ENCODE results near the gene FCHSD2. TPM values are rescaled to one million over a fixed set of nuclear protein-coding genes. Genes with fewer than 3 reads are reported as not detected.
A peak's percentile ranks its signal among the peaks of the same experiment; 100 is the strongest.

FCHSD2 gene
- total and polyA plus RNA-seq, 2 of the 13 experiments (the other 11 are each of a cell fraction or from before 2014, with no cell fraction given), result 20.5 to 24.8 TPM

DNA sequence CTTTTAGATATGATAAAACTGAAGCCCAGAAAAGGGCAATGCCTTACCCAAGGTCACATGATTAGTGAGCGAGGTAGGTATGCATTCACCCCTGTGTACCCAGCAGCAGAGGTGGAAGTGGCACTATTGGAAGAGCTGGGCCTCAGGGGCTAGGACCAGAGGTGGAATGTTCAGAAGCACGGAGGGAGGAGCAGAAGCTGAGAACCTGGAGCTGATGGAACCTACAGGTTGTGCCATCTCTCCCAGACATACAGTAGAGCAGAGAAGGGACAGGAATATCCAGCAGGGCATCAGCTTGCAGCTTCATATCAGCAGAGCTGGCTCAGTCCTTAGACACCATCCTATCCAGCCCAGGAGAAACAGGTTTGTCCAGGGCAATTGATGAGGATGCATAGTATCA, 14.6 kb upstream of the FCHSD2 start:
- H3K4me2 ChIP-seq (ENCODE audit: low read depth, low read length), result peak overlapping the region; percentile 78
- intact Hi-C loops (cut with micrococcal nuclease; ENCODE audit: unreplicated experiment), result loop anchor here (1.0 kb wide), 1 partner anchor 13 kb away; no protein-coding TSS in a partner anchor
- 19% methylated on average over 2 of the region's 2 CpGs for WGBS (ENCODE audit: low lambda C conversion rate)

DNA sequence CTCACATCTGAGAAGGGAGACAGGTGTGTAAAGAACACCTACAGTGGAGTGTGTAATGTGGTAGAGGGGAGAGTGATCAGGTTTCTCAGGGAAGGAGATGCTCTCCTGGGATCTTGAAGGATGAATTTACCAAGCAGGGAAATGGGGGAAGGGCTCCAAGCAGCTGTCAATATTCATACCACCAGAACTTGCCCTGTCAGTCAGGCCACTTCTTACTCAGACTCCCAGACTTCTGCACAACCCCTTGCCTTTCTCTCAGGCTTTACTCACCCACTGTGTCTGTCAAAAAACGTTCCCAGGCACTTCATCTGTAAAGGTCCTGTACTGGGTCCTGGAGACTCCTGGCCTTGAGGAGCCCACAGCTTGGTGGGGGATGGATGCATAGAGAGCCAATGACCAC, 14.0 kb upstream of the FCHSD2 start:
- no TSS peak for BruUV-seq (replicated peaks)
- Histone ChIP-seq H3K9ac (ENCODE audit: insufficient read depth, low read depth, low read length) (no peak overlapping the region), H3K27ac (ENCODE audit: extremely low read length, insufficient read depth, low read length) (no peak overlapping the region), H3K4me3 (replicated peaks in 1 of 3; ENCODE audit: insufficient read depth in 1 of 3, low read depth in 2 of 3, low read length in 3 of 3) (no peak overlapping the region), H3K9me3 (ENCODE audit: low read length) (no peaks in the 10 kb centered on the region), H3K27me3 (ENCODE audit: control insufficient read depth in 1 of 2, insufficient read depth in 2 of 2, low read length in 2 of 2) (no peaks in the 10 kb centered on the region), H3K4me2 (ENCODE audit: low read depth, low read length) (no peak overlapping the region), H3K4me1 (ENCODE audit: insufficient read depth, low read length) (peaks cover 99% of the 10 kb centered on the region), H3K36me3 (replicated peaks in 1 of 2; ENCODE audit: control insufficient read depth in 1 of 2, insufficient read depth in 2 of 2, low read length in 2 of 2) (no peaks in the 10 kb centered on the region), H4K20me1 (ENCODE audit: insufficient read depth, low read length) (no peaks in the 10 kb centered on the region), H3K79me2 (ENCODE audit: insufficient read depth, low read length) (no peaks in the 10 kb centered on the region), H2AFZ (ENCODE audit: low read length) (no peak overlapping the region)
- ATAC-seq (no peak), DNase-seq (ENCODE audit: low spot score) (no peak), FAIRE-seq (no peak)
- POLR2A ChIA-PET, result interaction anchor here (4.6 to 5.0 kb wide), 2 partner anchors 8 to 14 kb away, joined by 45 to 152 read pairs; partner anchors contain the start of gene FCHSD2
- CTCF ChIA-PET (ENCODE audit: low intra/inter-chr PET ratio, low total read pairs), result no interaction called here
- 50% methylated on average over 1 of the region's 1 CpG for WGBS (ENCODE audit: low lambda C conversion rate)
- intact Hi-C loops (cut with micrococcal nuclease; ENCODE audit: unreplicated experiment) (no loop called here), in situ Hi-C loops (cut with HindIII; ENCODE audit: extremely low pct_ligation_motif_present, low pct_unique_long_range_greater_than_20kb) (no loop called here)
- TF ChIP-seq HIVEP1 (CRISPR knock-in tag; IDR thresholded peaks at IDR 0.05) (no peak), FOXA1 (IDR thresholded peaks at IDR 0.05) (no peak), FOXA1 (CRISPR knock-in tag; IDR thresholded peaks at IDR 0.05) (no peak), KDM2A (CRISPR knock-in tag; IDR thresholded peaks at IDR 0.05; ENCODE audit: borderline replicate concordance, low read depth) (no peak), ZFP36L2 (CRISPR knock-in tag; IDR thresholded peaks at IDR 0.05) (no peak), ZFX (CRISPR knock-in tag; IDR thresholded peaks at IDR 0.05; ENCODE audit: low read depth) (no peak)
- TF ChIP-seq, protein P1, sequence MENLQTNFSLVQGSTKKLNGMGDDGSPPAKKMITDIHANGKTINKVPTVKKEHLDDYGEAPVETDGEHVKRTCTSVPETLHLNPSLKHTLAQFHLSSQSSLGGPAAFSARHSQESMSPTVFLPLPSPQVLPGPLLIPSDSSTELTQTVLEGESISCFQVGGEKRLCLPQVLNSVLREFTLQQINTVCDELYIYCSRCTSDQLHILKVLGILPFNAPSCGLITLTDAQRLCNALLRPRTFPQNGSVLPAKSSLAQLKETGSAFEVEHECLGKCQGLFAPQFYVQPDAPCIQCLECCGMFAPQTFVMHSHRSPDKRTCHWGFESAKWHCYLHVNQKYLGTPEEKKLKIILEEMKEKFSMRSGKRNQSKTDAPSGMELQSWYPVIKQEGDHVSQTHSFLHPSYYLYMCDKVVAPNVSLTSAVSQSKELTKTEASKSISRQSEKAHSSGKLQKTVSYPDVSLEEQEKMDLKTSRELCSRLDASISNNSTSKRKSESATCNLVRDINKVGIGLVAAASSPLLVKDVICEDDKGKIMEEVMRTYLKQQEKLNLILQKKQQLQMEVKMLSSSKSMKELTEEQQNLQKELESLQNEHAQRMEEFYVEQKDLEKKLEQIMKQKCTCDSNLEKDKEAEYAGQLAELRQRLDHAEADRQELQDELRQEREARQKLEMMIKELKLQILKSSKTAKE (CRISPR knock-in tag; IDR thresholded peaks at IDR 0.05; ENCODE audit: borderline replicate concordance), result no peak
- TF ChIP-seq, protein P2, sequence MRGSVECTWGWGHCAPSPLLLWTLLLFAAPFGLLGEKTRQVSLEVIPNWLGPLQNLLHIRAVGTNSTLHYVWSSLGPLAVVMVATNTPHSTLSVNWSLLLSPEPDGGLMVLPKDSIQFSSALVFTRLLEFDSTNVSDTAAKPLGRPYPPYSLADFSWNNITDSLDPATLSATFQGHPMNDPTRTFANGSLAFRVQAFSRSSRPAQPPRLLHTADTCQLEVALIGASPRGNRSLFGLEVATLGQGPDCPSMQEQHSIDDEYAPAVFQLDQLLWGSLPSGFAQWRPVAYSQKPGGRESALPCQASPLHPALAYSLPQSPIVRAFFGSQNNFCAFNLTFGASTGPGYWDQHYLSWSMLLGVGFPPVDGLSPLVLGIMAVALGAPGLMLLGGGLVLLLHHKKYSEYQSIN (CRISPR knock-in tag; IDR thresholded peaks at IDR 0.05; ENCODE audit: borderline replicate concordance), result no peak

More for the DNA sequence above, 14.6 kb upstream of the FCHSD2 start:
- ATAC-seq (no peak), DNase-seq (ENCODE audit: low spot score) (no peak), FAIRE-seq (no peak)
- Histone ChIP-seq H3K4me3 (replicated peaks in 1 of 3; ENCODE audit: insufficient read depth in 1 of 3, low read depth in 2 of 3, low read length in 3 of 3) (no peak overlapping the region), H3K36me3 (replicated peaks in 1 of 2; ENCODE audit: control insufficient read depth in 1 of 2, insufficient read depth in 2 of 2, low read length in 2 of 2) (no peaks in the 10 kb centered on the region), H3K27ac (ENCODE audit: extremely low read length, insufficient read depth, low read length) (no peak overlapping the region), H2AFZ (ENCODE audit: low read length) (no peak overlapping the region), H3K9ac (ENCODE audit: insufficient read depth, low read depth, low read length) (peak overlapping the region; percentile 35; the same call in 1 of the 2 replicates), H4K20me1 (ENCODE audit: insufficient read depth, low read length) (no peaks in the 10 kb centered on the region), H3K9me3 (ENCODE audit: low read length) (no peaks in the 10 kb centered on the region), H3K27me3 (ENCODE audit: control insufficient read depth in 1 of 2, insufficient read depth in 2 of 2, low read length in 2 of 2) (no peaks in the 10 kb centered on the region), H3K79me2 (ENCODE audit: insufficient read depth, low read length) (no peaks in the 10 kb centered on the region), H3K4me1 (ENCODE audit: insufficient read depth, low read length) (peaks cover 98% of the 10 kb centered on the region)
- CTCF ChIA-PET (ENCODE audit: low intra/inter-chr PET ratio, low total read pairs), result no interaction called here
- in situ Hi-C loops (cut with HindIII; ENCODE audit: extremely low pct_ligation_motif_present, low pct_unique_long_range_greater_than_20kb), result no loop called here
- no TSS peak for BruUV-seq (replicated peaks)
- POLR2A ChIA-PET, result interaction anchor here (3.9 to 5.0 kb wide), 3 partner anchors 9 to 20 kb away, joined by 45 to 152 read pairs (median 78); partner anchors contain the start of gene FCHSD2
- TF ChIP-seq ZNF891 (CRISPR knock-in tag; IDR thresholded peaks at IDR 0.05), result no peak
- TF ChIP-seq, protein P3, sequence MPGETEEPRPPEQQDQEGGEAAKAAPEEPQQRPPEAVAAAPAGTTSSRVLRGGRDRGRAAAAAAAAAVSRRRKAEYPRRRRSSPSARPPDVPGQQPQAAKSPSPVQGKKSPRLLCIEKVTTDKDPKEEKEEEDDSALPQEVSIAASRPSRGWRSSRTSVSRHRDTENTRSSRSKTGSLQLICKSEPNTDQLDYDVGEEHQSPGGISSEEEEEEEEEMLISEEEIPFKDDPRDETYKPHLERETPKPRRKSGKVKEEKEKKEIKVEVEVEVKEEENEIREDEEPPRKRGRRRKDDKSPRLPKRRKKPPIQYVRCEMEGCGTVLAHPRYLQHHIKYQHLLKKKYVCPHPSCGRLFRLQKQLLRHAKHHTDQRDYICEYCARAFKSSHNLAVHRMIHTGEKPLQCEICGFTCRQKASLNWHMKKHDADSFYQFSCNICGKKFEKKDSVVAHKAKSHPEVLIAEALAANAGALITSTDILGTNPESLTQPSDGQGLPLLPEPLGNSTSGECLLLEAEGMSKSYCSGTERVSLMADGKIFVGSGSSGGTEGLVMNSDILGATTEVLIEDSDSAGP (CRISPR knock-in tag; IDR thresholded peaks at IDR 0.05; ENCODE audit: borderline replicate concordance), result peak; percentile 6; the same call in 1 of the 2 replicates
